Suppressor macrophage treated with lipopolysaccharide for 1 hour (primary cell): Measurements from ENCODE around the gene PRRT1.
"Not testable (repeated sequence)": the region's sequence is repeated elsewhere in the genome, so short reads cannot be mapped to it uniquely, and the experiment has no call there.

ENCODE experiments used
- DNase-seq, 3 donors: peaks; one replicate each; pipeline ENCODE4 v3.0.0-alpha.2; 2020 to 2022

Gene PRRT1

DNA sequence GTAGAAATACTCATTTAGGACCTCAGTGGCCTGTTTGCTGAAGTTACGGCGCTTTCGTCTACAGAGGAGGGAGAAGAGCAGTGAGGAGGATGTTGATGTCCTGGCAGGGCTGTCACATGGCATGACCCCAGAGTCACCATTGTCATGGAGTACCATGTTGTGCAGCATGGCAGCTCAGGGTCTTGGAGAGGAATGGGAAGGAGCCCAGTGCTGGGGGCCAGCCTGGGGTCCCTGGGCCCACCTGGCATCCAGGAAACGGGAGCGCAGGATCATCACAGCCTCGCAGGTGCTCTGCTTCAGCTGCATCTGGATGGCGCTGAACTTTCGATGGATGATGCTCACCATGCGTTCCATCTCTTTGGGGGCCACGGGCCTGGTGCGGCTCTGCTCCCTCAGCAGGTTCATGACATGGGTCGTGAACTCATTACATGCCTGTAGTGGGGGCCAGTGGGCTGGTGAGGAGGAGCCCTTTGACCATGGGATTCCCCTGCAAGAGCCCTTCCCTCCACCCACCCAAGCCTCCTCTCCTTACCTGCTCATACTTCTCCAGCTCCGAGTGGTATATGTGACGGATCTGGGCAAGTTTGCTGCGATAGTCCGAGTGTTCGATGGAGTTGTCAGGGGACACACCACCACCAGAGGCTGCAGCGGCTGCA, 36.1 kb upstream of the PRRT1 start:
- DNase-seq = not testable (repeated sequence)

GRCh38 chr6:32187009-32187709, 35.4 kb upstream of the PRRT1 start:
- no peak for DNase-seq

DNA sequence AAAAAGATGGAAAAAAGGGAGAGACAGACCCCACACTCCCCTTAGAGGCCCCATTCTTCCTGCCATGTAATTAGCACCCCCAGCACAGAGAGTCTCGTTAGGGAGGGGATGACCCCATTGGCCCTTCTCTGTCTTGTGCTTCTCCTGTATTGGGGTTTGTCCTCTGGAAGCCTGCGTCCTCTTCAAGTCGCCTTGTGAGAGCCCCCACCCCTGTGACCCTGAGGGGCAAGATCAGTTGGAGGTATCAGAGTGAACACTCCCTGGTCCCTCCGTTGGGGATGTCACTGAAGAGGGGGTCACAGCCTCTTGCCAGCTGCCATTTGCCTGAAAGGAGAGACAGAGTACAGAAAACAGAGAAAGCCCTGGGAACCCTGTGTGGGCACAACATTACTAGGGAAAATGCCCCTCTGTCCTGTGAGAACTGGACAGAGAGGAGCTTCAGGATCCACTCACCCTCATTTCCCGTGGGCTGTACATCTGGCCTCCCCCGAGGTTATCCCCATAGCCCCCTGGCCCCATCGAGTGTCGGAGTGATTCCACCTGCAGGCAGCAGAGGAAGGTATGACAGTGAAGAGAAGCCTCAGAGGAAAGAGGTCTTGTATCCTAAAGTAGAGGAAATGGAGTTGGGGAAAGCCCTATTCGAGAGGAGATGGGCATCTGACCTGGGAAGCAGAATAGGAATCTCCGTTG, 34.6 kb upstream of the PRRT1 start:
- not testable (repeated sequence) for DNase-seq

DNA sequence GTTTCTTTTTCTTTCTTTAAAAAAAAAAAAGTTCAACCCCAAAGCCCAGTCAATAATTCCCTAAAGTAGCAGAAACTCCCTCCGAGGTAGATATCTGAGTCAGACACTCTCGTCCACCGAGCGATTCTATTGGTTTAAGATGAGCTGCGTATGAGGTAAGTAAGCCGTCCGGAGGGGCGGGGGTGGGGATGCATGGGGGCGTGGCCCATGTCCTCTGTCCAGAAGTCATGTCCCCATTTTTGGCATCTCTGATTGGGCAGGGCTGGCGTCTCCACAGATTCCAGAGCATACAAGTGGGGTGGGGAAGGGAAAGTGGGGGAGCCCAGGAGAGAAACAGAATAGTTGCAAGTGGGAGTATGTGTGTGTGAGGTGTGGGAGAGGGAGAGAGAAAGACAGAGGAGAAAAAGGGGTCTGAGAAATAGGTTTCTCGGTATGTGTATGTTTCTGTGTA, 34.0 kb upstream of the PRRT1 start:
- DNase-seq = peak; percentile 76 to 89 (median 87)

DNA sequence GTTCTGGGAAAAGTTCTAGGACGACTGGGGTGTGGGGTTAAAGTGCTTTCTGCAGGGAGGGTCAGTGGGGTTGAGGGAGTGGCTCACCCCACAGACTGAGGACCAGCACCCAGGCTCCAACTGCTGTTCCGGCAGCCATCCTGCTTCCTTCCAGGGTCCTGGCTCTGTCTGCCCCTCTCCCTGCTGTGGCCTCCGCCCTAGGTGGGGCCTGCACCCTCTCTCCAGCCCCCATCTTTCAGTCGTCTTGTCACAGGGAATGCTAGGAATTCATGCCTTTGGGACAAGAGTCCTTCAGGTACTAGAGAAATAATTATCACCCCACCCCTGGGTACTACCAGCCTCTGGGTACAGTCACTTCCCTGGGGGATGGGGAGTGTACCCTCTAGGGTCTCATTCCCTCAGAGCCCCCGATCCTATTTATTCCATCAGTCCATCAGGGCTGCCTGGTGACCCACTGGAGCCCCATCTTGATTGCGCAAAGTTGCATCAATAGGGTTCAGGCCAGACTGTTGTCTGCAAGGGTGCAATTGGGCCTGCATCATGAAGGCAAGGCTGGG, 32.4 kb upstream of the PRRT1 start, which contains the start of gene AGER:
Gene AGER (minus strand): TSS at position 170 of the 557 bp plus-strand sequence. CDS start 31 bp downstream, at position 139.
- DNase-seq = no peak

DNA sequence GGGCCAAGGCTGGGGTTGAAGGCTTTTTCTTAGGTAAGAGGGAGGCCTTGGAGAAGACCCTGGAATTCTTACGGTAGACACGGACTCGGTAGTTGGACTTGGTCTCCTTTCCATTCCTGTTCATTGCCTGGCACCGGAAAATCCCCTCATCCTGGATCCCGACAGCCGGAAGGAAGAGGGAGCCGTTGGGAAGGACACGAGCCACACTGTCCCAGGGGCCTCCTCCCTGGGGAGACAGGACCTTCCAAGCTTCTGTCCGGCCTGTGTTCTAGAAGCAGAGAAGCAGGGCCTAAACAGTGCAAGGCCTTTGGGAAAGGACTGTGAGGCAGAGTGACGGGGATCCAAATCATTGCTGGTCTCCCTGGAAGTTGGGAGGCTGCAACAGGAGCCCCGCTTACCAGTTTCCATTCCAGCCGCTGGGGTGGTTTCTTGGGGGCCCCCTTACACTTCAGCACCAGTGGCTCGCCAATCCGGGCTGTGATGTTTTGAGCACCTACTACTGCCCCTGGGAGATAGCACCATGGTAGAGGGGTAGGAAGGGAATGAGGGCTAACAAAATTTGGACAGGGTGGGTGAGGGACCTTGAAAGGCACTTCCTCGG, 31.8 kb upstream of the PRRT1 start:
- DNase-seq = no peak

DNA sequence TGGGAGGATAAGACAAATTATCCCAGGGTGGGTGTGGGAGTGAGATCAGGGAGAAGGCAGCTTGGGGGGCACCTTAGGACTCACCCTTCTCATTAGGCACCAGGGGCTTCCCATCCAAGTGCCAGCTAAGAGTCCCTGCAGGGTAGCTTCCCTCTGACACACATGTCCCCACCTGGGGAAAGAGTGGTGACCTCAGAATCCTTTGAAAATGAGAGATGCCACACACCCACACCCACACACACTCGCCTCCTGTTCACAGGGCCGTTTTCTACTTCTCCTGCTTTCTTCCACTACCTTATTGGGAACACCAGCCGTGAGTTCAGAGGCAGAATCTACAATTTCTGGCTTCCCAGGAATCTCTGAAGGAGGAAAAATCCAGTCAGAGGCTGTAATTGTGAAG, 31.3 kb upstream of the PRRT1 start:
- no peak for DNase-seq

DNA sequence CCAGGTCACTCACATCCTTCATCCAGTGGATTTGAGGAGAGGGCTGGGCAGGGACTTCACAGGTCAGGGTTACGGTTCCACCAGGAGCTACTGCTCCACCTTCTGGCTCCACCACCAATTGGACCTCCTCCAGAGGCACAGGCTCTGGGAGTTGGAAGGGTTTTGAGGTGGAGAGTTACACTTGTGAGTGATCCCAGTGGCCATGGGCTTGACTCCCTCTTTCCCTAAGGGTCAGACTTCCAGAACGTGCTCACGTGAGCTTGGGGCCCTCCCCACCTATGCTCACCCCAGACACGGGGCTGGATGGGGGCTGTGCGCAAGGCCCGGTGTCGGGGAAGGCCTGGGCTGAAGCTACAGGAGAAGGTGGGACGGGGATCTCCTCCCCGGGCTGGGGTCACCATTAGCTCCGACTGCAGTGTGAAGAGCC, 30.8 kb upstream of the PRRT1 start:
- DNase-seq = no peak

DNA sequence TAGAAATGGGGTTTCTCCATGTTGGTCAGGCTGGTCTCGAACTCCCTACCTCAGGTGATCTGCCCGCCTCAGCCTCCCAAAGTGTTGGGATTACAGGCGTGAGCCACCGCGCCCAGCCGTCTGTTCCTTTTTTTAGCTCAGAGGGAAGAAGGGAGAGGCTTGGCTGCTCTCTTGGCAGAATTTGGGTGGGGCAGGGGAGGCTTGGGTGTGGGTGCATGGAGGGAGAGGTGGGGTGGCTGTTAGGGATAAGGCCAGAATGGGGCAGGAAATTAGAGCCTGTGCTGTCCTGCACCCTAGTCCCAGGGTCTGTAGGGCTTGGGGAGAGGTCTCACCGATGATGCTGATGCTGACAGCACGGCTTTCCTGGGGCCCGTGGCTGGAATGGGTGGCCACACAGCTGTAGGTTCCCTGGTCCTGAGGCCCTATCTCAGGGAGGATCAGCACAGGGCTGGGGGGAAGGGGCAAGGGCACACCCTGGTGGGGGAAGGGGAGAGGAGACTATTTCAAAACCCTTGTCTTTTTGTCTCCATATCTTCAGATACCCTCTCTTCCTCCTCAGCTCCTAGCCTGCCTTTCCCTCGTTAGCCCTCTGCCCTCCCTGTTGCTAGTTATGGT, 30.3 kb upstream of the PRRT1 start:
- DNase-seq = no peak

GRCh38 chr6:32181148-32181702, 29.5 kb upstream of the PRRT1 start:
- DNase-seq = no peak

DNA sequence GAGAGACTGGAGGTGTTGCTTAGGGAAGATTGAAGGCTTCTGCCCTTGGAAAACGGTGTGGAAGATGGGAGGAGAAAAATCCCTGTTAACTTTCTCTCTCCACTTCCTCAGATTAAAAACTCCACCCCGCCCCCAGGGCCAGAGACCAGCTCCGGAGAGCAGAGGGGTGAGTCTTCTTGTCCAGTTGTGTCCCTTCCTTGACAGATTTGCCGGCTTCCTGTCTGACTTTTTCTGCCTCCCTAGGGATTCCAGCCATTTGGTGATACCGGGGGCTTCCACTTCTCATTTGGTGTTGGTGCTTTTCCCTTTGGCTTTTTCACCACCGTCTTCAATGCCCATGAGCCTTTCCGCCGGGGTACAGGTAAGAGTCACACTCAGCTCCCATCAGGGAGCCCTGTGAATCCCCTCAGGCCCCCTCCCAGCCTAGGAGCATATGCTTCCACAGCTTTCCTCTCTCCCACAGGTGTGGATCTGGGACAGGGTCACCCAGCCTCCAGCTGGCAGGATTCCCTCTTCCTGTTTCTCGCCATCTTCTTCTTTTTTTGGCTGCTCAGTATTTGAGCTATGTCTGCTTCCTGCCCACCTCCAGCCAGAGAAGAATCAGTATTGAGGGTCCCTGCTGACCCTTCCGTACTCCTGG, 28.1 kb upstream of the PRRT1 start:
- DNase-seq = no peak

DNA sequence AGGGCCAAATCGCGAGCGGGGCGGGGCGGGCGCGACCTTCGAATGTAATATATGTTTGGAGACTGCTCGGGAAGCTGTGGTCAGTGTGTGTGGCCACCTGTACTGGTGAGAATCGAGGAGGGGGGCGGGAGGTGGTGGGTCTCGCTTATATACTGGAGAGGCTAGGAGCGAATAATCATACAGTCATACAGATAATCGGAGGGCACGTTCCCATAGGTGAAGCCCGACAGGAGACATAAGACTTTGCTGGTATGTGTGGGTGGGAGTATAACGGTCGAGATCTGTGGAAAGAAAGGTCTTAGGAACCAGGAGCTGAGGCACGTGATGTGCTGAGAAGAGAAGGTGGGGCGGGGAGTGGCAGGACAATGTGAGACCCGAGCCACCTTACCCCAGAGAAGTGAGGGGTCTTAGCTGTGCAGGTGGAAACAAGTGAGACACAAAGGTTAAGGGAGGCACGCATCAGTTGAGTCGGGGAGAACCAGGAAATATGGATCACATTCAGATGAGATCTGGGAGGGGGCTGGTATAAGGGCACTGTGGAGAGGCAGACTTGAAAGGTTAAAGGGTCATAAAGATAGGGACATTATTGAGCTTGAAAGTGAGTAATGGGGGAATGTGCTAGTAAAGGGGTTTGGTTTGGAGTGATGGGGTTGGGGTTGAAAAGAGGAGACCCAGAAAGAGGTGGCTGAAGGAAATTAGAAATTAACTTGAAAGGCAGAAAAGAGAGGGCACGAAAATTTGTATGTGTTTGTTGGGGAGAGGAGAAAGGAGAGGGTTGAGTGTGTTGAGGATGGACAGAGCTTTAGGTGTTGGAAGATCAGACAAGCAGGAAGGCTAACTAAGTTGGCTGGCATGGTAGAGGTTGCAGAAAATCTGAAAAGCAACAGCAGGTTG, 27.1 kb upstream of the PRRT1 start:
- DNase-seq = no peak

- DNase-seq = peak; percentile 98 to 100 (median 99)
Measured at GRCh38 chr6:32177788-32178546, 26.2 kb upstream of the PRRT1 start, which contains the start of gene RNF5. Gene RNF5, plus strand, starts transcription at chr6:32178405. Its CDS starts 107 bp downstream, at chr6:32178512.

- DNase-seq = peak in 1 of 3 donors; percentile 55
Measured at GRCh38 chr6:32177183-32177787, 25.5 kb upstream of the PRRT1 start.

DNA sequence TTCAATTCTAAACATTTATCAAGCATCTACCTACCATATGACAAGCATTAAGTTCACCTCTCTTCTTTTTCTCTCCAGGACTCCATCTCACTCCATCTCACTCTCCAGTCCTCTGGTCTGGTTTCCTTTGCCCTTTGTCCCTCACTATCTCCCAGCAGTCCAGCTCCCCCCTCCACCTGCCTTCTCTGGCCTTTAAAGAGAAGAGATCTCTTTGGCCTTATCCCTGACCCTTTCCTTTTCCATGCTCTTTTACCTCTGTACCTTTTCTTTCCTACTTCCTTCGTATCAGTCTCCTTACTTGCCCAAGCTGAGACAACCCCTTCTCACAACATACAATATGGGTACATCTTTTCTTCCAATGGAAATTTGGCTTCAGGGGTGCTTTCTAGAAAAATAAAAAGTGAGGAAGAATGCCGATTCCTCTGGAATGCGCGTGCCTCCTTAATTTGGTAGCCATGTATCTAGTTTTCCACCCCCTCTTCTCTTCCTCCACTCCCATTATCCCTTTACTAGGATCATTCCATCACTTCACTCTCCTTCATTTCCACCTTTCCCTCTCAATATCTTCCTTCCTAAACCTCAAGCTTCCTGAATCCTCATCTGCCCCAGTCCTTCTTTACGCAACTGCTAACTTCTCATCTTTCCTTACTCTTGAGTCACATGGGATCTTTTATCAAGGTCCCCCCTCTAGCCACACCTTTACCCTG, 24.9 kb upstream of the PRRT1 start:
- DNase-seq = peak in 1 of 3 donors; percentile 29

DNA sequence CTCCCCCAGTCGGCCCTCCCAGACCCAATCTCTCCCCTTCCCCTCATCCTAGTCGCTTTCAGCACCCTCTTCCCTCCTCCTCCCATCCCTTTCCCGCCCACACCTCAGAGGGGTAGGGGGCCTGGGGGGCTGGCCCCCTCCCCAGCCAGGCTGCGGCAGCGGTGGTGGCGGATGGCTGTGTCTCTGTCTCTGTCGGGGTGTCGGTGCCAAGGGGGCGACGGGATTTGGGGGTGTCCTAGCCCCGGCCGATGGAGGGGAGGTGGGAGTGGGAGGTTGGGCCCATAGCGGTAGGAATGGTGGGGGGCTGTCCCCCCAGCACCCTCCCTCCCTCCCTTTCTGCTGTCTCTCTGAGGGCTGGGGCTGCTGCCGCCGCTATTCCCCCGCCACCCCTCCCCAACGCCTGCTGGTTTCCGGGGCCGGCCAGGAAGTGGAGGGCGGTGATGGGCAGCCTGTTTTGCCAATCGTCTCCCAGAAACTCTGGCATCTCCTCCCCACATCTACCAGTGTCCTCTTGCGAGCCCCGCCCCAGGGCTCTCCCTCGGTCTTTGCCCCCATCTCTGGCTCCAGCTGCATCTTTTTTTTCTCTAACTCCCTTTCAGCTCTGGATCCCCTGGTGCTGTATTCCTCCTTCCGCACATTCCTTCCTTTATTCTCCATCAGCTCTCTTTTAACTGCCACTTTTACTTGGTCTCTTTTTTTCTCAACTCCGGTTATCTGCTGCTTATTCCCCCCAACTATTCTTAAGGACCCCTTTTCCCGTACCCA, 24.2 kb upstream of the PRRT1 start, which contains the start of gene AGPAT1:
Gene AGPAT1 (minus strand): TSS at position 374 of the 765 bp plus-strand sequence. CDS start 4,588 bp downstream, outside the sequence.
- peak; percentile 94 to 97 (median 95) for DNase-seq

DNA sequence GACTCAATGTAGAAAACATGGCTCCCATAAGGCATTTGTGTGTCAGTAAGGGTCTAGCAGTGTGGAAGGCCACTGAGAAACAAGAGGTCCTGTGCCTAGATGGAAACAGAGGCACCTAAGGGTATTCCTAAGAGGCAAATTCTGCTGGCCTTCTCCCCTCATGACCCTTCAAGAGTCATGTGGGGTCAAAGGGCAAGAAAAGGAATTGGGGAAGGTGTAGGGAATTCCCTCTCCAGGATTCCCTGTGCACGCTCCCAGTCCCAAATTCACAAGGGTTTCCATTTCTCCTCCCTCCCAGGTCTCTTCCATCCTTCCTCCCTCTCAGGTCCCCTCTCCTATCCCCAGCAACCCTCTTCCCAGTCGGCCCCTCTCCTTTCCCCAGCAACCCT, 23.6 kb upstream of the PRRT1 start:
- no peak for DNase-seq

DNA sequence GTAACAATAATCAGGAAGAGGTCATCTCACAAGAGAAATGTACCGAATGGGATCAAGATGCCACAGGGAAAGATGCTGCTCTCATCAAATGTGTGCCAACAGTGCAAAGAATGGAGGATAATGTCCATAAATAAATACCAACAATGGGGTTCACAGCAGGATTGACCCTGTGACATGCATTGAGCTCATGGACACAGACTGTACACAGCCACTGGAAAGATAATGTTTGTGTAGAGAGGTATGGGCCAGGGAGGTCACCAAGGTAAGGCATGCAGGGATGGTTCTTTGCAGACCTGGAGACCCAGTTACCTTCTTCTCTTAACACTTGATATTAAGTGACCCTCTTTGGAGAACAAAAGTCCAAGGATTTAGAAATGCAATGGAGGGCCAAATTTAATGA, 22.7 kb upstream of the PRRT1 start:
- no peak for DNase-seq
